HEK293 (cell line): Measurements from ENCODE around the gene IRF2.

Source experiments
- CTCF ChIA-PET: fragments of 350-600 bp; formaldehyde crosslinking; extraction: SDS; loops from one replicate; lab custom pipeline; 2021; ENCODE audit warnings: antibody characterized with exemption; lab: Yijun Ruan, JAX
- POLR2A ChIA-PET: fragments of 300-600 bp; formaldehyde crosslinking; extraction: SDS; loops from one replicate; lab custom pipeline; 2020; ENCODE audit warnings: antibody characterized with exemption, inconsistent platforms; lab: Yijun Ruan, JAX
- H3K27ac ChIP-seq: fragments of 200-500 bp; sonication (Bioruptor generic); 2 replicates; pipeline ENCODE4 v1.5.1; 2014; ENCODE audit warnings: low read depth, low read length, control low read depth, inconsistent platforms; ENCODE audit errors: extremely low read depth
- H3K36me3 ChIP-seq, 2 experiments: fragments of 200-500 bp in 1 of 2; sonication (Bioruptor generic) in 1 of 2; 1 replicate in 1 of 2; 2 replicates in 1 of 2; pipeline ENCODE4 v1.5.1; 2014 to 2017; ENCODE audit warnings: inconsistent platforms in 2 of 2, low read length in 2 of 2; ENCODE audit not compliant: control insufficient read depth in 2 of 2, insufficient read depth in 1 of 2
- H3K4me1 ChIP-seq: fragments of 200-500 bp; sonication (Bioruptor generic); 2 replicates; pipeline ENCODE4 v1.5.1; 2014; ENCODE audit warnings: mild to moderate bottlenecking, low read length, inconsistent platforms; ENCODE audit not compliant: control insufficient read depth, insufficient read depth
- H3K4me3 ChIP-seq: 2 replicates; pipeline ENCODE4 v1.5.1; 2011; ENCODE audit warnings: low read depth, mild to moderate bottlenecking, control low read depth, low read length, moderate library complexity
- H3K9me3 ChIP-seq: fragments of 200-500 bp; sonication (Bioruptor generic); 2 replicates; pipeline ENCODE4 v1.5.1; 2014; ENCODE audit warnings: low read depth, low read length, inconsistent platforms; ENCODE audit not compliant: control insufficient read depth, insufficient read depth
- GLIS1 ChIP-seq: fragments of 450-650 bp; formaldehyde crosslinking; IDR thresholded peaks from 2 replicates; pipeline ENCODE4 v1.5.1; 2016; ENCODE audit warnings: missing biosample characterization, missing genetic modification characterization
- PRDM4 ChIP-seq: fragments of 450-650 bp; formaldehyde crosslinking; IDR thresholded peaks from 2 replicates; pipeline ENCODE4 v1.5.1; 2017; ENCODE audit warnings: missing biosample characterization, missing genetic modification characterization
- SETDB1 ChIP-seq: IDR thresholded peaks from one replicate; pipeline ENCODE4 v1.6.1; 2017; ENCODE audit warnings: mild to moderate bottlenecking, low read length, moderate library complexity, mixed read lengths; ENCODE audit not compliant: insufficient read length
- TRIM28 ChIP-seq: IDR thresholded peaks from 2 replicates; pipeline ENCODE4 v1.6.1; 2011; ENCODE audit warnings: low read length, control low read depth, borderline replicate concordance
- ZNF140 ChIP-seq: fragments of 450-650 bp; formaldehyde crosslinking; IDR thresholded peaks from 2 replicates; pipeline ENCODE4 v1.5.1; 2016; ENCODE audit warnings: missing biosample characterization, missing genetic modification characterization
- ZNF169 ChIP-seq: fragments of 450-650 bp; formaldehyde crosslinking; IDR thresholded peaks from 2 replicates; pipeline ENCODE4 v1.5.1; 2016; ENCODE audit warnings: missing biosample characterization, missing genetic modification characterization
- ZNF202 ChIP-seq: fragments of 450-650 bp; formaldehyde crosslinking; IDR thresholded peaks from 2 replicates; pipeline ENCODE4 v1.5.1; 2016; ENCODE audit warnings: missing biosample characterization, missing genetic modification characterization, borderline replicate concordance
- ZNF221 ChIP-seq: fragments of 450-650 bp; formaldehyde crosslinking; IDR thresholded peaks from 2 replicates; pipeline ENCODE4 v1.5.1; 2017; ENCODE audit warnings: missing biosample characterization, missing genetic modification characterization, borderline replicate concordance
- ZNF398 ChIP-seq: fragments of 450-650 bp; formaldehyde crosslinking; IDR thresholded peaks from 2 replicates; pipeline ENCODE4 v1.5.1; 2017; ENCODE audit warnings: missing biosample characterization, missing genetic modification characterization
- ZNF404 ChIP-seq: fragments of 450-650 bp; formaldehyde crosslinking; IDR thresholded peaks from 2 replicates; pipeline ENCODE4 v1.5.1; 2017; ENCODE audit warnings: missing biosample characterization, missing genetic modification characterization
- ZNF416 ChIP-seq: fragments of 450-650 bp; formaldehyde crosslinking; IDR thresholded peaks from 2 replicates; pipeline ENCODE4 v1.5.1; 2016; ENCODE audit warnings: missing biosample characterization, missing genetic modification characterization
- ZNF530 ChIP-seq: fragments of 450-650 bp; formaldehyde crosslinking; IDR thresholded peaks from 2 replicates; pipeline ENCODE4 v1.5.1; 2016; ENCODE audit warnings: low read depth, missing biosample characterization, missing genetic modification characterization
- ZNF561 ChIP-seq: fragments of 450-650 bp; IDR thresholded peaks from 2 replicates; pipeline ENCODE4 v1.5.1; 2018; ENCODE audit warnings: missing biosample characterization, missing genetic modification characterization, borderline replicate concordance
- ZNF629 ChIP-seq: fragments of 450-650 bp; formaldehyde crosslinking; IDR thresholded peaks from 2 replicates; pipeline ENCODE4 v1.5.1; 2017; ENCODE audit warnings: missing biosample characterization, missing genetic modification characterization
- TF ChIP-seq, protein P1 (sequence below): fragments of 450-650 bp; IDR thresholded peaks from 2 replicates; pipeline ENCODE4 v1.5.1; 2018; ENCODE audit warnings: missing biosample characterization, missing genetic modification characterization
- TF ChIP-seq, protein P2 (sequence below): fragments of 450-650 bp; formaldehyde crosslinking; IDR thresholded peaks from 2 replicates; pipeline ENCODE4 v1.5.1; 2016; ENCODE audit warnings: missing biosample characterization, missing genetic modification characterization, low read depth

IRF2 gene

GRCh38 chr4:184396570-184397515, 77.5 kb downstream of the IRF2 start (continued):
- no peak for TF ChIP-seq SETDB1

DNA sequence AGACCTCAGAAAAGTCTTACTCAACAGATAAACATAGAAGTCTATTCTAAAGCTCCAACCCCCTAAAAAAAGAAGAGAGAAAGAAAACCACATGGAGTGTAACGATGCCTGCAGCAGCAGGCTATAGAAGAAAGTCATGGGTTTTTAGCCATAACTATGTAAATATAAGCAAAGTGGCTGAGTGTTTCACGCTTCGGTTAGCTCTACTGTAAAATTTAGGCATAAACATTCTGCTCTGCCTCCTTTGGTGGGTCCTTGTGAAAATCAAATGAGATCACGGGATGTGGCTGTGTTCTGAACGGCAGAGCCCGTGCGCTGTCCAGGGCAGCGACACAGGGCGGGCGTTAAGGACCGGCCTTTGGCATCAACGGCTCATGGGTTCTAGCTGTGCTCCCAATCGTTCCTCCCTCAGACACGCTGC, 78.4 kb downstream of the IRF2 start:
- H3K4me3 ChIP-seq: no peak overlapping the region
- no peaks in the 10 kb centered on the region for H3K9me3 ChIP-seq
- H3K27ac ChIP-seq: no peak overlapping the region
- peaks cover 0 to 55% of the 10 kb centered on the region in 2 experiments; a peak in 2 of 3 replicates for H3K36me3 ChIP-seq
- TF ChIP-seq ZNF404 (tag by site-specific recombination) (no peak), PRDM4 (tag by site-specific recombination) (no peak), ZNF202 (tag by site-specific recombination) (no peak), TRIM28 (no peak), ZNF629 (tag by site-specific recombination) (no peak), ZNF530 (tag by site-specific recombination) (no peak), ZNF140 (tag by site-specific recombination) (no peak), ZNF221 (tag by site-specific recombination) (no peak), ZNF169 (tag by site-specific recombination) (no peak), ZNF561 (tag by site-specific recombination) (no peak), ZNF416 (no peak), ZNF398 (tag by site-specific recombination) (no peak), GLIS1 (tag by site-specific recombination) (no peak)
- TF ChIP-seq, protein P1, sequence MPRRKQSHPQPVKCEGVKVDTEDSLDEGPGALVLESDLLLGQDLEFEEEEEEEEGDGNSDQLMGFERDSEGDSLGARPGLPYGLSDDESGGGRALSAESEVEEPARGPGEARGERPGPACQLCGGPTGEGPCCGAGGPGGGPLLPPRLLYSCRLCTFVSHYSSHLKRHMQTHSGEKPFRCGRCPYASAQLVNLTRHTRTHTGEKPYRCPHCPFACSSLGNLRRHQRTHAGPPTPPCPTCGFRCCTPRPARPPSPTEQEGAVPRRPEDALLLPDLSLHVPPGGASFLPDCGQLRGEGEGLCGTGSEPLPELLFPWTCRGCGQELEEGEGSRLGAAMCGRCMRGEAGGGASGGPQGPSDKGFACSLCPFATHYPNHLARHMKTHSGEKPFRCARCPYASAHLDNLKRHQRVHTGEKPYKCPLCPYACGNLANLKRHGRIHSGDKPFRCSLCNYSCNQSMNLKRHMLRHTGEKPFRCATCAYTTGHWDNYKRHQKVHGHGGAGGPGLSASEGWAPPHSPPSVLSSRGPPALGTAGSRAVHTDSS (tag by site-specific recombination): no peak
- TF ChIP-seq, protein P2, sequence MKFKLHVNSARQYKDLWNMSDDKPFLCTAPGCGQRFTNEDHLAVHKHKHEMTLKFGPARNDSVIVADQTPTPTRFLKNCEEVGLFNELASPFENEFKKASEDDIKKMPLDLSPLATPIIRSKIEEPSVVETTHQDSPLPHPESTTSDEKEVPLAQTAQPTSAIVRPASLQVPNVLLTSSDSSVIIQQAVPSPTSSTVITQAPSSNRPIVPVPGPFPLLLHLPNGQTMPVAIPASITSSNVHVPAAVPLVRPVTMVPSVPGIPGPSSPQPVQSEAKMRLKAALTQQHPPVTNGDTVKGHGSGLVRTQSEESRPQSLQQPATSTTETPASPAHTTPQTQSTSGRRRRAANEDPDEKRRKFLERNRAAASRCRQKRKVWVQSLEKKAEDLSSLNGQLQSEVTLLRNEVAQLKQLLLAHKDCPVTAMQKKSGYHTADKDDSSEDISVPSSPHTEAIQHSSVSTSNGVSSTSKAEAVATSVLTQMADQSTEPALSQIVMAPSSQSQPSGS: no peak
- no peaks in the 10 kb centered on the region for H3K4me1 ChIP-seq
- ChIA-PET CTCF (no interaction called here), POLR2A (no interaction called here)
